HG02973 (cell line): Measurements from ENCODE around the gene ATP6V0E2.
A peak's percentile ranks its signal among the peaks of the same experiment; 100 is the strongest.

Source experiments
- ATAC-seq: cut with Tn5 transposase; IDR thresholded peaks from one replicate; pipeline ENCODE4 v1.9.1; 2021; ENCODE audit warnings: moderate library complexity; ENCODE audit not compliant: unreplicated experiment

The ATP6V0E2 gene

GRCh38 chr7:149838224-149838991 is 35.4 kb upstream of the ATP6V0E2 start, which contains the start of gene ZNF862:
ZNF862 (plus strand) TSS chr7:149838375; CDS start chr7:149838612, 237 bp downstream.
- ATAC-seq, result peak; percentile 98

- no peak for ATAC-seq
Observed at GRCh38 chr7:149838992-149839408, 34.8 kb upstream of the ATP6V0E2 start.

- no peak for ATAC-seq
Observed at GRCh38 chr7:149839933-149840332, 33.8 kb upstream of the ATP6V0E2 start.

- no peak for ATAC-seq
Observed at GRCh38 chr7:149843566-149843965, 30.2 kb upstream of the ATP6V0E2 start.

- no peak for ATAC-seq
Observed at GRCh38 chr7:149844445-149844844, 29.3 kb upstream of the ATP6V0E2 start.

GRCh38 chr7:149845257-149845980 is 28.4 kb upstream of the ATP6V0E2 start:
- ATAC-seq, result no peak

- ATAC-seq, result no peak
Observed at GRCh38 chr7:149846021-149846420, 27.7 kb upstream of the ATP6V0E2 start.

GRCh38 chr7:149846436-149847046 is 27.2 kb upstream of the ATP6V0E2 start:
- ATAC-seq, result peak; percentile 71

- ATAC-seq, result no peak
Observed at GRCh38 chr7:149849174-149849573, 24.6 kb upstream of the ATP6V0E2 start.

GRCh38 chr7:149850007-149850594 is 23.7 kb upstream of the ATP6V0E2 start:
- no peak for ATAC-seq

GRCh38 chr7:149850716-149851115 is 23.1 kb upstream of the ATP6V0E2 start:
- no peak for ATAC-seq

- no peak for ATAC-seq
Observed at GRCh38 chr7:149851449-149851848, 22.3 kb upstream of the ATP6V0E2 start.

- ATAC-seq, result no peak
Observed at GRCh38 chr7:149853157-149853556, 20.6 kb upstream of the ATP6V0E2 start.

- no peak for ATAC-seq
Observed at GRCh38 chr7:149854611-149855360, 19.0 kb upstream of the ATP6V0E2 start.

GRCh38 chr7:149855361-149856305 is 18.1 kb upstream of the ATP6V0E2 start:
- no peak for ATAC-seq

- ATAC-seq, result no peak
Observed at GRCh38 chr7:149856583-149856982, 17.2 kb upstream of the ATP6V0E2 start.

- no peak for ATAC-seq
Observed at GRCh38 chr7:149859369-149859768, 14.4 kb upstream of the ATP6V0E2 start.

- ATAC-seq, result no peak
Observed at GRCh38 chr7:149859876-149860275, 13.9 kb upstream of the ATP6V0E2 start.
